Suprapubic skin (tissue), 4 donors: ENCODE results near the gene COL16A1.

Source experiments
- EP300 ChIP-seq: sonication (generic); formaldehyde crosslinking; IDR thresholded peaks from one replicate; pipeline ENCODE4 v1.6.1; 2017; ENCODE audit warnings: antibody characterized with exemption
- POLR2A ChIP-seq, 2 donors: fragments of 450-650 bp; IDR thresholded peaks; one replicate each; pipeline ENCODE4 v1.6.1; 2017; ENCODE audit warnings: antibody characterized with exemption in 2 of 2, mild to moderate bottlenecking in 2 of 2, moderate library complexity in 2 of 2
- POLR2AphosphoS5 ChIP-seq, 3 donors: sonication (generic); formaldehyde crosslinking; IDR thresholded peaks; one replicate each; pipeline ENCODE4 v1.6.1; 2017; ENCODE audit warnings: antibody characterized with exemption in 3 of 3
- TF ChIP-seq, protein P1 (sequence below), 2 donors: fragments of 200-600 bp in 1 of 2; fragments of 450-650 bp in 1 of 2; sonication (generic) in 1 of 2; IDR thresholded peaks; one replicate each; pipeline ENCODE4 v1.5.1; 2016 to 2019; ENCODE audit warnings: antibody characterized with exemption in 2 of 2, mild to moderate bottlenecking in 1 of 2, moderate library complexity in 1 of 2

DNA sequence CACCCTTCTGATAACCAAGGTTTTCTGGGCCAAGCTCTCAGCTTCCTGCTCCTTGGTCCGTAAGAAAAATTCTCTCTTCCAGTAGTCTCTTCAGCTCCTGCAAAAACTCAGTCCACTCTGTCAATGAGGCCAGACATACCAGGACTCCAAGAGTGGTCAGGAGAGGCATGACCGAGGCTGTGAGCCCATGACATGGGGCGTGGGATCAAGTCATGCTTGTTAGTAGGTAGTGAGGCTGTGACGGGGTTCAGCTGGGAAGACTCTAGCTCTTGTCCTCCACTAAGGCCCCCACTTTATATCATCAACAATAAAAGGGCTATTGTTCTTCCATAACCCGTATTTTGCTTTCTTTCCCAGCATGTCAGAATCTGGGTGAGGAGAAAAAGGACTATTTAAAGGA lies 96.5 kb downstream of the COL16A1 start:
- no peak for TF ChIP-seq POLR2A (IDR thresholded peaks at IDR 0.05)
- no peak for TF ChIP-seq EP300
- TF ChIP-seq, protein P1, sequence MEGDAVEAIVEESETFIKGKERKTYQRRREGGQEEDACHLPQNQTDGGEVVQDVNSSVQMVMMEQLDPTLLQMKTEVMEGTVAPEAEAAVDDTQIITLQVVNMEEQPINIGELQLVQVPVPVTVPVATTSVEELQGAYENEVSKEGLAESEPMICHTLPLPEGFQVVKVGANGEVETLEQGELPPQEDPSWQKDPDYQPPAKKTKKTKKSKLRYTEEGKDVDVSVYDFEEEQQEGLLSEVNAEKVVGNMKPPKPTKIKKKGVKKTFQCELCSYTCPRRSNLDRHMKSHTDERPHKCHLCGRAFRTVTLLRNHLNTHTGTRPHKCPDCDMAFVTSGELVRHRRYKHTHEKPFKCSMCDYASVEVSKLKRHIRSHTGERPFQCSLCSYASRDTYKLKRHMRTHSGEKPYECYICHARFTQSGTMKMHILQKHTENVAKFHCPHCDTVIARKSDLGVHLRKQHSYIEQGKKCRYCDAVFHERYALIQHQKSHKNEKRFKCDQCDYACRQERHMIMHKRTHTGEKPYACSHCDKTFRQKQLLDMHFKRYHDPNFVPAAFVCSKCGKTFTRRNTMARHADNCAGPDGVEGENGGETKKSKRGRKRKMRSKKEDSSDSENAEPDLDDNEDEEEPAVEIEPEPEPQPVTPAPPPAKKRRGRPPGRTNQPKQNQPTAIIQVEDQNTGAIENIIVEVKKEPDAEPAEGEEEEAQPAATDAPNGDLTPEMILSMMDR (IDR thresholded peaks at IDR 0.05), result no peak
- TF ChIP-seq POLR2AphosphoS5 (IDR thresholded peaks at IDR 0.05), result no peak
